Testis (tissue), 3 donors: ENCODE results near the gene HOXD10. TPM values are rescaled to one million over a fixed set of nuclear protein-coding genes. Genes with fewer than 3 reads are reported as not detected.

Source experiments
- DNase-seq: peaks from one replicate; pipeline ENCODE4 v3.0.0-alpha.2; 2019
- H3K27ac ChIP-seq, 2 donors: fragments of 200-600 bp; sonication (generic); one replicate each; pipeline ENCODE4 v1.5.1; 2019
- H3K27me3 ChIP-seq: fragments of 200-600 bp; sonication (generic); one replicate; pipeline ENCODE4 v1.5.1; 2019
- H3K36me3 ChIP-seq: fragments of 200-600 bp; sonication (generic); one replicate; pipeline ENCODE4 v1.5.1; 2017; ENCODE audit warnings: low read depth; ENCODE audit errors: missing control alignments
- H3K4me1 ChIP-seq: fragments of 200-600 bp; sonication (generic); one replicate; pipeline ENCODE4 v1.5.1; 2019
- H3K4me3 ChIP-seq, 2 donors: fragments of 200-600 bp; sonication (generic); one replicate each; pipeline ENCODE4 v1.5.1; 2017 to 2019
- H3K9me3 ChIP-seq: fragments of 200-600 bp; sonication (generic); one replicate; pipeline ENCODE4 v1.5.1; 2017
- CTCF ChIP-seq, 3 experiments: fragments of 450-650 bp in 2 of 3; fragments of 200-600 bp in 1 of 3; sonication (generic) in 1 of 3; IDR thresholded peaks; one replicate each; pipeline ENCODE4 v1.5.1; 2016 to 2019; ENCODE audit warnings: antibody characterized with exemption in 3 of 3, mild to moderate bottlenecking in 2 of 3, moderate library complexity in 1 of 3
- POLR2A ChIP-seq: fragments of 450-650 bp; IDR thresholded peaks from one replicate; pipeline ENCODE4 v1.6.1; 2017; ENCODE audit warnings: antibody characterized with exemption, mild to moderate bottlenecking, moderate library complexity
- WGBS, 2 donors: methylation state at CpG; one replicate each; pipeline ENCODE4 v1.1.5; 2018; 5-methylcytosine and 5-hydroxymethylcytosine counted together
- intact Hi-C: fragments of 100-400 bp; cut with DNase I; formaldehyde crosslinking; loops from one replicate; pipeline ENCODE4 v1.15.1; 2023; ENCODE audit warnings: low total_unique reads
- polyA plus RNA-seq: library from polyadenylated mRNA; stranded (reverse); fragments of 350-450 nt; fragmentation: Illumina TruSeq; extraction: RNeasy Lipid Tissue Mini Kit (QIAGEN cat#74804); gene quantifications from one replicate; pipeline ENCODE4 v1.2.3, GENCODE V29; 2014; ENCODE audit warnings: low read depth, low replicate concordance; ENCODE audit not compliant: insufficient read depth
- total RNA-seq, 2 donors: library from RNA; depleted of rRNA; stranded (reverse); fragments of >200 nt; gene quantifications; one replicate each; pipeline ENCODE4 v1.2.3, GENCODE V29; 2016

The HOXD10 gene
- total and polyA plus RNA-seq, 3 donors from 2014 or later, result 0.92 to 3.3 (median 2.7) TPM

DNA sequence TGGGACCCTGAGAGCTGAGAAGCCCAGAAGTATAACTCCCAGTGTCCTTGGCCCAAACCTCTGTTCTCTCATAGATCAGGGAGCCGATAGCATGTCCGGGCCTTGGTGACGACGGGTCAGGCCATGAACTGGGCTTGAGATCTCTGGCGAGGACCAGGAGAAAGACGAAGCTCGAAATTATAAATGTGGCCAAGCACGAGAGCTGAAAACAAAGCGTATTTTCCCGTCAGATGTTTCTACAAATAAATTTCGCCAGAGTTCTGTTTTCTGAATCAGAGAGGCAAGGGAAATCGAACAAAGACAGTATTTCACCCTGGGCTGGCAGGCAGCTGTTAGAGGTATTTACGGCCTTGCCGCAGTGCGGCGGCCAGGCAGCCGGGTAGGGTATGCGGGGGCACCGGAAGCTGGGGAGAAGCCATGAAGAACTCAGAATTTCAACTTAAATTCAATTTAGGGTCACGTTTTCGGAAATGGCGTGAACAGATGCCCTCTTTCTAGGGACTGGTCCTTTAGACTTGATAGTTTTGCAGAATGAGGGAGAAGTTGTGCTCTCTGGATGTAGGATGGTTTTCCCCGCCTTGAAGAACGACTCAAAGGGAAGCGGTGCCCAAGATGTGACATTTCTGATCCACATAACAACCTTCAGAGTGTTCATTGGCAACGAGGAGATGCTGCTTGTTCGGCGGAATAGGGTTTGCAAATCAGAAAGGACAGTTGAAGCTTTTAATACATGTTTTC lies 22.5 kb downstream of the HOXD10 start:
- 10% methylated on average over 28 of the region's 28 CpGs for WGBS, 2 donors
- no peaks in the 10 kb centered on the region for H3K36me3 ChIP-seq

DNA sequence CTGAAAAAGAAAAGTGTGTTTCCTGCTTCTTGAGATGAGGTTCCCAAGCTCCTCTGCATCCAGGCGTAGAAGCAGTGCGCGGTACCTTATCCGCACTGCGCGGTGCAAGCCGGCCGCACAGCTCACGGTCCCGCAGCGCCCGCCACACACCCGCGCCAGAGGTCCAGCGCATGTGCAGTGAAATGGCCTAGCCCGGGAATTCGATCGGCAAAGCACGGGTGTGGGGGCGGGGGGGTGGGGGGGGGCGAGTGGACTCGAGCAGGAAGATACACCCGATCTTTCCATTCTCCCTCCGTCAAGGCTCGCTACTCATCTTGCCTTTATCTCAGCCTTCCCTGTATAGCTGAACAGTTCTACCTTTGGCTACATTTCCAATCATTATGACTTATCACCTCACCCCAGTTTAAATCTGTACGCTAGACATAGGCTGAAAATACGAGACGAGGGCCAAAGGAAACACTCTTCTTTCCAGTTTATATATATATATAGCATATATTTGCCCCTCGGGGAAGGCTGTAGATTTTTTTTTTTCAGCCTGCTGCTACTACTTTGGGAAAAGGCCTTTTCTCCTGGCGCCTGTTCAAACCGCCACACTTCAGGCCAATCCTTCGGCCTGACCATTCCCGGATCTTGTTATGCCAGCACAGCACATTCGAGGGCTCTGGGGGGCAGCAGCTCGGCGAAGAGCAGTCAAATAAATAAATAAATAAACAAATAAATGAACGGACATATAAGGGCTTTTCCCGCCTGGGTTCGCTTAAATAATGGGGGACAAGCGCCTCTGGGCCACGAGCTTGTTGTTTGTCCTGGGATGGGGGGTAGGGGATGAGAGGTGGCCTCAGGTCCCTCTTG lies 23.3 kb downstream of the HOXD10 start:
- DNase-seq, result peak; percentile 68
- peak overlapping the region; percentile 87 to 89 for H3K4me3 ChIP-seq
- peak overlapping the region; percentile 79 to 99 for H3K27ac ChIP-seq
- no peaks in the 10 kb centered on the region for H3K27me3 ChIP-seq
- intact Hi-C loops, result loop anchor here (1.0 to 10.0 kb wide), 2 partner anchors 315 to 414 kb away; no protein-coding TSS in a partner anchor
- no peaks in the 10 kb centered on the region for H3K9me3 ChIP-seq
- peaks cover 8% of the 10 kb centered on the region for H3K4me1 ChIP-seq
- WGBS, 2 donors, result 2 to 6% methylated on average over 22 to 41 of the region's 41 CpGs
- TF ChIP-seq CTCF (IDR thresholded peaks at IDR 0.05) (no peak), POLR2A (no peak)
- H3K36me3 ChIP-seq, result no peaks in the 10 kb centered on the region

More for the DNA sequence above, 22.5 kb downstream of the HOXD10 start:
- H3K4me1 ChIP-seq, result peaks cover 13% of the 10 kb centered on the region
- peak overlapping the region; percentile 87 to 89 for H3K4me3 ChIP-seq
- no peaks in the 10 kb centered on the region for H3K27me3 ChIP-seq
- H3K9me3 ChIP-seq, result no peaks in the 10 kb centered on the region
- TF ChIP-seq POLR2A, result no peak
- TF ChIP-seq CTCF (IDR thresholded peaks at IDR 0.05), result no peak
- DNase-seq, result no peak
- intact Hi-C loops, result no loop called here
- H3K27ac ChIP-seq, result peak overlapping the region; percentile 79 to 99

DNA sequence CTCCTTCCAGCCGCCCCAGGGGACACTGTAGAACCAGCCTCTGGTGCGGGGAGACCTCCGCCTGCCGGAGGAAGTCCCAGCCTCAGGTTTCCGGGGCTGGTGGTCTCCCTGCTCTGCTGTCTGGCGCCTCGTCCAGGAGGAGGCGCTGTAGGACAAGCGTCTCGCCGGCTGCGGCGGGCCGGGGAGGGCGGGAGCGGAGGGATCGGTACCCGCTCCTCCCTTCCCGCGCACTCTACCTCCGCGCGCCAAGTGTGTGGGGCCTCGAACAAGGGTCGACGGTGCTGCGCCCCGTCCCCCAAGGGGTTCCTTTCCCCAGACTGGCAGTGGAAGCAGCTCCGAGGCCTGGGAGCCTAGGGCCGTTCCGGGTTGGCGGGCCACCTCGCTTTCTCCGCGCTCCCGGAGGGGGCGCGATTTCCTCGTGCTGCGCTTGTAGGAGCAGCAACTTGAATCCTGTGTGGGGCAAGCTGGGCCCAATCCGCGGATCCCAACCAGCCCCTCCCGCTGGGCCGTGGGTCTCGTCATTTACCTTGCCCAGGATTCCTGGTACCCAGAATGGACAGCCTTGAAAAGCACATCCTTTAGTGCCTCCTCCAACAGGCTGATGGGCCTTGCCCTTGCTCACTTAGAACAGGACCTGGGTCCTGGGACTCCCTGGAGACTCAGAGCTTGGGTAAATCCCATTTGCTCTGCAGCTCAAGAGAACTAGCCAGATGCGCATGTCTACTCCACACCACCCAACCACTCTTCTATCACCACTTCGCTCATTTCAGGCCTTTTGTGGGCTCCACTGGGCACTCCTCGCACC lies 24.1 kb downstream of the HOXD10 start:
- peak; percentile 84 for DNase-seq
- WGBS, 2 donors, result 5 to 23% methylated on average over 10 to 45 of the region's 48 CpGs
- TF ChIP-seq POLR2A (no peak), CTCF (IDR thresholded peaks at IDR 0.05) (peak; percentile 91 to 98 (median 97))
- H3K27me3 ChIP-seq, result no peaks in the 10 kb centered on the region
- peak overlapping the region; percentile 87 to 89 for H3K4me3 ChIP-seq
- intact Hi-C loops, result loop anchor here (1.0 to 10.0 kb wide), 2 partner anchors 314 to 414 kb away; no protein-coding TSS in a partner anchor
- H3K9me3 ChIP-seq, result no peaks in the 10 kb centered on the region
- H3K27ac ChIP-seq, result peak overlapping the region; percentile 79 to 99
- peaks cover under 1% of the 10 kb centered on the region for H3K4me1 ChIP-seq
- no peaks in the 10 kb centered on the region for H3K36me3 ChIP-seq

- intact Hi-C loops, result loop anchor here (10.0 kb wide), 1 partner anchor 313 kb away; no protein-coding TSS in a partner anchor
- H3K4me3 ChIP-seq, result no peak overlapping the region
- TF ChIP-seq CTCF (IDR thresholded peaks at IDR 0.05), result no peak
- no peak for TF ChIP-seq POLR2A
- no peaks in the 10 kb centered on the region for H3K36me3 ChIP-seq
- H3K27ac ChIP-seq, result no peak overlapping the region
- H3K27me3 ChIP-seq, result no peaks in the 10 kb centered on the region
- no peak for DNase-seq
- H3K9me3 ChIP-seq, result no peaks in the 10 kb centered on the region
- no peaks in the 10 kb centered on the region for H3K4me1 ChIP-seq
- 68 to 76% methylated on average over 2 of the region's 2 CpGs for WGBS, 2 donors
Measured at GRCh38 chr2:176142281-176142680, 25.7 kb downstream of the HOXD10 start.
